H9 (cell line): Measurements from ENCODE around the gene FMNL1. TPM values are rescaled to one million over a fixed set of nuclear protein-coding genes. Genes with fewer than 3 reads are reported as not detected.

Source experiments
- DNase-seq: peaks from one replicate; pipeline ENCODE4 v3.0.0-alpha.2; 2017
- H2AFZ ChIP-seq: one replicate; pipeline ENCODE4 v1.6.1; 2013; ENCODE audit warnings: mild to moderate bottlenecking, low read length, control low read depth, moderate library complexity
- H2AK5ac ChIP-seq: 2 replicates; pipeline ENCODE4 v1.6.1; 2013; ENCODE audit warnings: low read length, control low read depth, mixed read lengths; ENCODE audit not compliant: insufficient read length
- H2BK120ac ChIP-seq: one replicate; pipeline ENCODE4 v1.6.1; 2013; ENCODE audit warnings: low read depth, mild to moderate bottlenecking, low read length, control low read depth, inconsistent platforms; ENCODE audit not compliant: poor library complexity, severe bottlenecking
- H2BK12ac ChIP-seq: 2 replicates; pipeline ENCODE4 v1.6.1; 2013; ENCODE audit warnings: low read length, control low read depth, mixed read lengths, low read depth; ENCODE audit not compliant: insufficient read length
- H2BK15ac ChIP-seq: 2 replicates; pipeline ENCODE4 v1.6.1; 2013; ENCODE audit warnings: low read depth, low read length, control low read depth
- H2BK20ac ChIP-seq: one replicate; pipeline ENCODE4 v1.6.1; 2013; ENCODE audit warnings: low read depth, mild to moderate bottlenecking, low read length, control low read depth, inconsistent platforms; ENCODE audit not compliant: poor library complexity, severe bottlenecking
- H2BK5ac ChIP-seq: 2 replicates; pipeline ENCODE4 v1.6.1; 2013; ENCODE audit warnings: low read length, control low read depth, mixed read lengths; ENCODE audit not compliant: insufficient read length
- H3K14ac ChIP-seq: 2 replicates; pipeline ENCODE4 v1.6.1; 2013; ENCODE audit warnings: low read length, control low read depth; ENCODE audit not compliant: insufficient read depth
- H3K18ac ChIP-seq: 2 replicates; pipeline ENCODE4 v1.6.1; 2013; ENCODE audit warnings: low read depth, mild to moderate bottlenecking, mixed read lengths, low read length, control low read depth; ENCODE audit not compliant: insufficient read length
- H3K23ac ChIP-seq: 2 replicates; pipeline ENCODE4 v1.6.1; 2013; ENCODE audit warnings: low read length, control low read depth, mixed read lengths, low read depth; ENCODE audit not compliant: insufficient read length
- H3K23me2 ChIP-seq: 2 replicates; pipeline ENCODE4 v1.6.1; 2013; ENCODE audit warnings: low read depth, mild to moderate bottlenecking, mixed read lengths, low read length, control low read depth; ENCODE audit not compliant: insufficient read length, poor library complexity, severe bottlenecking
- H3K27ac ChIP-seq: 2 replicates; pipeline ENCODE4 v1.5.1; 2013; ENCODE audit warnings: low read length, control low read depth, mixed read lengths, low read depth; ENCODE audit not compliant: insufficient read length
- H3K27me3 ChIP-seq: 2 replicates; pipeline ENCODE4 v1.6.1; 2013; ENCODE audit warnings: low read length, control low read depth, inconsistent platforms; ENCODE audit not compliant: insufficient read depth
- H3K4ac ChIP-seq: 2 replicates; pipeline ENCODE4 v1.6.1; 2013; ENCODE audit warnings: low read depth, mild to moderate bottlenecking, control low read depth, inconsistent platforms, low read length, moderate library complexity
- H3K4me1 ChIP-seq: 2 replicates; pipeline ENCODE4 v1.6.1; 2013; ENCODE audit warnings: low read length, control low read depth, inconsistent platforms; ENCODE audit not compliant: insufficient read depth
- H3K4me2 ChIP-seq: 2 replicates; pipeline ENCODE4 v1.6.1; 2013; ENCODE audit warnings: low read length, control low read depth, mixed read lengths; ENCODE audit not compliant: insufficient read length, insufficient read depth
- H3K56ac ChIP-seq: 2 replicates; pipeline ENCODE4 v1.6.1; 2013; ENCODE audit warnings: low read depth, mild to moderate bottlenecking, mixed read lengths, low read length, control low read depth; ENCODE audit not compliant: insufficient read length
- H3K79me1 ChIP-seq: 2 replicates; pipeline ENCODE4 v1.6.1; 2013; ENCODE audit warnings: low read depth, mild to moderate bottlenecking, moderate library complexity, low read length, control low read depth, inconsistent platforms; ENCODE audit not compliant: insufficient read depth, poor library complexity, severe bottlenecking
- H3K79me2 ChIP-seq: 2 replicates; pipeline ENCODE4 v1.6.1; 2013; ENCODE audit warnings: low read length, control low read depth, inconsistent platforms; ENCODE audit not compliant: insufficient read depth
- H3K9ac ChIP-seq: 2 replicates; pipeline ENCODE4 v1.6.1; 2013; ENCODE audit warnings: low read length, control low read depth, mixed read lengths; ENCODE audit not compliant: insufficient read length; ENCODE audit errors: extremely low read depth
- H3K9me3 ChIP-seq: one replicate; pipeline ENCODE4 v1.6.1; 2013; ENCODE audit warnings: low read depth, low read length, inconsistent platforms; ENCODE audit not compliant: control insufficient read depth
- H3T11ph ChIP-seq: one replicate; pipeline ENCODE4 v1.6.1; 2013; ENCODE audit warnings: mild to moderate bottlenecking, low read length, control low read depth, inconsistent platforms
- H4K20me1 ChIP-seq: one replicate; pipeline ENCODE4 v1.6.1; 2013; ENCODE audit not compliant: control insufficient read depth, insufficient read length, insufficient read depth
- H4K5ac ChIP-seq: 2 replicates; pipeline ENCODE4 v1.6.1; 2013; ENCODE audit warnings: low read depth, mild to moderate bottlenecking, mixed read lengths, low read length, control low read depth; ENCODE audit not compliant: insufficient read length
- H4K8ac ChIP-seq: replicated peaks from 2 replicates; pipeline ENCODE4 v1.6.1; 2013; ENCODE audit warnings: low read length, control low read depth, mixed read lengths, low read depth; ENCODE audit not compliant: insufficient read length
- H4K91ac ChIP-seq: 2 replicates; pipeline ENCODE4 v1.6.1; 2013; ENCODE audit warnings: low read depth, mild to moderate bottlenecking, moderate library complexity, mixed read lengths, low read length, control low read depth; ENCODE audit not compliant: insufficient read length
- H3K27ac Mint-ChIP-seq, 3 experiments: 2 replicates in 2 of 3; 3 replicates in 1 of 3; pipeline ENCODE4 v1.8.0; 2020 to 2021; ENCODE audit warnings: mixed read lengths in 3 of 3, mild to moderate bottlenecking in 1 of 3, moderate library complexity in 1 of 3
- H3K27me3 Mint-ChIP-seq: 2 replicates; pipeline ENCODE4 v1.8.0; 2021; ENCODE audit warnings: low read depth, mild to moderate bottlenecking, moderate library complexity, mixed read lengths
- H3K36me3 Mint-ChIP-seq, 3 experiments: 2 replicates in 2 of 3; 3 replicates in 1 of 3; pipeline ENCODE4 v1.8.0; 2020 to 2021; ENCODE audit warnings: low read depth in 3 of 3, mixed read lengths in 3 of 3; ENCODE audit not compliant: insufficient read depth in 1 of 3
- H3K4me1 Mint-ChIP-seq, 2 experiments: 2 replicates each; pipeline ENCODE4 v1.8.0; 2020; ENCODE audit warnings: mixed read lengths in 2 of 2
- H3K4me3 Mint-ChIP-seq, 2 experiments: 2 replicates in 1 of 2; 3 replicates in 1 of 2; pipeline ENCODE4 v1.8.0; 2020 to 2021; ENCODE audit warnings: mild to moderate bottlenecking in 2 of 2, mixed read lengths in 2 of 2, moderate library complexity in 1 of 2
- H3K9me3 Mint-ChIP-seq, 2 experiments: 2 replicates in 1 of 2; 3 replicates in 1 of 2; pipeline ENCODE4 v1.8.0; 2020; ENCODE audit warnings: mild to moderate bottlenecking in 2 of 2, mixed read lengths in 2 of 2, moderate library complexity in 1 of 2
- CTCF ChIP-seq: fragments of 200-600 bp; sonication (generic); conservative IDR thresholded peaks from 3 replicates; pipeline ENCODE4 v1.8.0; 2021; ENCODE audit warnings: antibody characterized with exemption, mild to moderate bottlenecking
- WGBS: extraction: QIAGEN DNeasy Blood & Tissue Kit; methylation state at CpG from one replicate; pipeline ENCODE4 v1.1.7; 2013; ENCODE audit warnings: missing lambda C conversion rate, low lambda C conversion rate, mixed read lengths; ENCODE audit not compliant: insufficient read length; ENCODE audit errors: extremely low coverage; 5-methylcytosine and 5-hydroxymethylcytosine counted together
- total RNA-seq: library from RNA; stranded (reverse); gene quantifications from 2 replicates; pipeline ENCODE4 v1.2.1, GENCODE V29; 2021

The FMNL1 gene
- total RNA-seq, 1 experiment from 2014 or later, result 6.9 TPM

- Histone ChIP-seq H2AK5ac (no peak overlapping the region), H4K5ac (no peak overlapping the region), H3T11ph (no peak overlapping the region), H3K4me1 (peaks cover 4% of the 10 kb centered on the region; the same call in 1 of the 2 replicates), H2AFZ (no peak overlapping the region), H3K56ac (no peak overlapping the region), H3K4ac (no peak overlapping the region), H3K27ac (no peak overlapping the region), H2BK20ac (no peak overlapping the region), H3K23ac (no peak overlapping the region), H3K27me3 (no peaks in the 10 kb centered on the region), H3K18ac (no peak overlapping the region), H4K91ac (no peak overlapping the region), H2BK15ac (no peak overlapping the region), H2BK5ac (no peak overlapping the region), H3K79me1 (no peaks in the 10 kb centered on the region), H2BK12ac (no peak overlapping the region), H3K14ac (no peak overlapping the region), H3K4me2 (no peak overlapping the region), H3K79me2 (no peaks in the 10 kb centered on the region), H2BK120ac (no peak overlapping the region), H3K9me3 (no peaks in the 10 kb centered on the region), H3K23me2 (peaks cover 9% of the 10 kb centered on the region), H4K8ac (no peak overlapping the region), H3K9ac (no peak overlapping the region), H4K20me1 (no peaks in the 10 kb centered on the region)
- Mint-ChIP-seq H3K36me3 (peaks cover 0 to 15% (median 6%) of the 10 kb centered on the region in 3 experiments; a peak in 4 of 7 replicates), H3K9me3 (no peaks in the 10 kb centered on the region), H3K4me1 (peaks cover 33 to 36% of the 10 kb centered on the region in 2 experiments), H3K4me3 (peak overlapping the region in 1 of 2 experiments; percentile 18; a peak in 2 of 5 replicates), H3K27ac (no peak overlapping the region), H3K27me3 (peaks cover 23% of the 10 kb centered on the region)
- no peak for DNase-seq
- TF ChIP-seq CTCF, result no peak
- no CpG with 5 or more reads among the region's 7 CpGs for WGBS
These were observed 38.6 kb downstream of the FMNL1 start for GRCh38 chr17:45260204-45260783.
